SK-N-SH treated with all-trans-retinoic acid at 6 μM for 48 hours (cell line): ENCODE results near the gene ZC3H13.

Experiments used
- ATAC-seq: fragments of 200-7000 bp; cut with Tn5 transposase; 3 replicates; pipeline ENCODE4 v1.9.1; 2020; ENCODE audit warnings: mild to moderate bottlenecking, moderate library complexity
- ARNTL ChIP-seq: fragments of 450-650 bp; formaldehyde crosslinking; IDR thresholded peaks from 2 replicates; pipeline ENCODE4 v1.5.0; 2020; ENCODE audit warnings: low read depth, mild to moderate bottlenecking, moderate library complexity, borderline replicate concordance
- BACH2 ChIP-seq: fragments of 250-450 bp; sonication (Bioruptor Pico); IDR thresholded peaks from 2 replicates; pipeline ENCODE4 v1.9.0; 2021; ENCODE audit warnings: mild to moderate bottlenecking, borderline replicate concordance
- CREB5 ChIP-seq: fragments of 250-450 bp; sonication (Bioruptor Pico); IDR thresholded peaks from 2 replicates; pipeline ENCODE4 v1.5.1; 2020; ENCODE audit warnings: low read depth, mild to moderate bottlenecking, moderate library complexity
- CSDC2 ChIP-seq: fragments of 250-450 bp; sonication (Bioruptor Pico); IDR thresholded peaks from 2 replicates; pipeline ENCODE4 v1.5.0; 2020; ENCODE audit warnings: mild to moderate bottlenecking, moderate library complexity
- ESRRG ChIP-seq: fragments of 250-450 bp; sonication (Bioruptor Pico); IDR thresholded peaks from 2 replicates; pipeline ENCODE4 v1.6.1; 2021; ENCODE audit warnings: mild to moderate bottlenecking
- GLIS3 ChIP-seq: fragments of 250-450 bp; sonication (Bioruptor Pico); IDR thresholded peaks from 2 replicates; pipeline ENCODE4 v1.5.0; 2020; ENCODE audit warnings: mild to moderate bottlenecking, moderate library complexity
- OSR1 ChIP-seq: fragments of 250-450 bp; sonication (Bioruptor Pico); IDR thresholded peaks from 2 replicates; pipeline ENCODE4 v1.8.0; 2022; ENCODE audit warnings: moderate library complexity, mild to moderate bottlenecking, inconsistent platforms
- PPARA ChIP-seq: fragments of 250-450 bp; sonication (Bioruptor Pico); IDR thresholded peaks from 2 replicates; pipeline ENCODE4 v1.5.0; 2020; ENCODE audit warnings: mild to moderate bottlenecking, borderline replicate concordance
- RARB ChIP-seq: fragments of 250-450 bp; sonication (Bioruptor Pico); IDR thresholded peaks from 2 replicates; pipeline ENCODE4 v1.8.0; 2021; ENCODE audit warnings: mild to moderate bottlenecking, moderate library complexity
- SNAI2 ChIP-seq: fragments of 250-450 bp; sonication (Bioruptor Pico); IDR thresholded peaks from 2 replicates; pipeline ENCODE4 v1.5.0; 2020; ENCODE audit warnings: mild to moderate bottlenecking, moderate library complexity
- TCF4 ChIP-seq: fragments of 250-450 bp; sonication (Bioruptor Pico); IDR thresholded peaks from 2 replicates; pipeline ENCODE4 v1.8.0; 2021; ENCODE audit warnings: mild to moderate bottlenecking, moderate library complexity, borderline replicate concordance
- TOX ChIP-seq: fragments of 250-450 bp; sonication (Bioruptor Pico); IDR thresholded peaks from 2 replicates; pipeline ENCODE4 v1.8.0; 2021; ENCODE audit warnings: mild to moderate bottlenecking, moderate library complexity, borderline replicate concordance
- ZC3H10 ChIP-seq: fragments of 250-450 bp; sonication (Bioruptor Pico); IDR thresholded peaks from 2 replicates; pipeline ENCODE4 v1.5.1; 2021; ENCODE audit warnings: mild to moderate bottlenecking, moderate library complexity
- ZFP3 ChIP-seq: fragments of 250-450 bp; sonication (Bioruptor Pico); IDR thresholded peaks from 2 replicates; pipeline ENCODE4 v1.5.0; 2020; ENCODE audit warnings: mild to moderate bottlenecking, moderate library complexity
- ZFP30 ChIP-seq: fragments of 450-650 bp; formaldehyde crosslinking; IDR thresholded peaks from 2 replicates; pipeline ENCODE4 v1.5.0; 2022; ENCODE audit warnings: mild to moderate bottlenecking, moderate library complexity
- ZNF565 ChIP-seq: fragments of 450-650 bp; formaldehyde crosslinking; conservative IDR thresholded peaks from 2 replicates; pipeline ENCODE4 v1.5.0; 2020; ENCODE audit warnings: low read depth, mild to moderate bottlenecking, moderate library complexity
- ZNF8 ChIP-seq: fragments of 450-650 bp; formaldehyde crosslinking; IDR thresholded peaks from 2 replicates; pipeline ENCODE4 v1.5.0; 2020; ENCODE audit warnings: mild to moderate bottlenecking, moderate library complexity
- TF ChIP-seq, protein P1 (sequence below): fragments of 250-450 bp; sonication (Bioruptor Pico); IDR thresholded peaks from 2 replicates; pipeline ENCODE4 v1.8.0; 2020; ENCODE audit warnings: mild to moderate bottlenecking, moderate library complexity, borderline replicate concordance
- TF ChIP-seq, protein P2 (sequence below): fragments of 250-450 bp; sonication (Bioruptor Pico); IDR thresholded peaks from 2 replicates; pipeline ENCODE4 v1.5.0; 2020; ENCODE audit warnings: mild to moderate bottlenecking, moderate library complexity
- TF ChIP-seq, protein P3 (sequence below): fragments of 250-450 bp; sonication (Bioruptor Pico); IDR thresholded peaks from 2 replicates; pipeline ENCODE4 v1.8.0; 2021; ENCODE audit warnings: low read depth, mild to moderate bottlenecking, moderate library complexity, borderline replicate concordance
- TF ChIP-seq, protein P4 (sequence below): fragments of 250-450 bp; sonication (Bioruptor Pico); IDR thresholded peaks from 2 replicates; pipeline ENCODE4 v1.5.1; 2021; ENCODE audit warnings: mild to moderate bottlenecking, moderate library complexity

The ZC3H13 gene

DNA sequence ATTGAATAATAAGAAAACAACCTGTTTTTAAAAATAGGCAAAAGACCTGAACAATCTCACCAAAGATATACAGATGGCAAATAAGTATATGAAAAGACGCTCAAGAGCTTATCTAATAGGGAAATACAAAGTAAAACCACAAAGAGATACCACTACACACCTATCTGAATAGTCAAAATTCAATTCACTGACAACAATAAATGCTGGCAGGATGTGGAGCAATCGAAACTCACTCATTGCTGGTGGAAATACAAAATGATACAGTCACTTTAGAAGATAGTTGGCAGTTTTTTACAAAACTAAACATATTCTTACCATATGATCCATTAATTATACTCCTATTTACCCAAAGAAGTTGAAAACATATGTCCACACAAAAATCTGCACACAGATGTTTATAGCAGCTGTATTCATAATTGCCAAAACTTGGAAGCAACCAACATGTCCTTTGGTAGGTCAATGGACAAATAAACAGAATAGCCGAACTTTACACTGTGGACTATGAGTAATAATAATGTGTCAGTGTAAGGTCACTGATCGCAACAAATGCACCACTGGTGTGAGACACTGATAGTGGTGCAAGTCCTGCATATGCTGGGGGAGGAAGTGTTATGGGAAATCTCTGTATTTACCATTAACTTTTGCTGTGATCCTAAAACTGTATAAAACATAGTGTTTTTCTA is 20.8 kb downstream of the ZC3H13 start:
- no peak for TF ChIP-seq ARNTL (CRISPR knock-in tag)
- TF ChIP-seq, protein P1, sequence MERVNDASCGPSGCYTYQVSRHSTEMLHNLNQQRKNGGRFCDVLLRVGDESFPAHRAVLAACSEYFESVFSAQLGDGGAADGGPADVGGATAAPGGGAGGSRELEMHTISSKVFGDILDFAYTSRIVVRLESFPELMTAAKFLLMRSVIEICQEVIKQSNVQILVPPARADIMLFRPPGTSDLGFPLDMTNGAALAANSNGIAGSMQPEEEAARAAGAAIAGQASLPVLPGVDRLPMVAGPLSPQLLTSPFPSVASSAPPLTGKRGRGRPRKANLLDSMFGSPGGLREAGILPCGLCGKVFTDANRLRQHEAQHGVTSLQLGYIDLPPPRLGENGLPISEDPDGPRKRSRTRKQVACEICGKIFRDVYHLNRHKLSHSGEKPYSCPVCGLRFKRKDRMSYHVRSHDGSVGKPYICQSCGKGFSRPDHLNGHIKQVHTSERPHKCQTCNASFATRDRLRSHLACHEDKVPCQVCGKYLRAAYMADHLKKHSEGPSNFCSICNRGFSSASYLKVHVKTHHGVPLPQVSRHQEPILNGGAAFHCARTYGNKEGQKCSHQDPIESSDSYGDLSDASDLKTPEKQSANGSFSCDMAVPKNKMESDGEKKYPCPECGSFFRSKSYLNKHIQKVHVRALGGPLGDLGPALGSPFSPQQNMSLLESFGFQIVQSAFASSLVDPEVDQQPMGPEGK: no peak
- TF ChIP-seq GLIS3: no peak
- TF ChIP-seq ZNF8 (CRISPR knock-in tag): no peak
- TF ChIP-seq TCF4 (CRISPR knock-in tag): no peak
- TF ChIP-seq, protein P2, sequence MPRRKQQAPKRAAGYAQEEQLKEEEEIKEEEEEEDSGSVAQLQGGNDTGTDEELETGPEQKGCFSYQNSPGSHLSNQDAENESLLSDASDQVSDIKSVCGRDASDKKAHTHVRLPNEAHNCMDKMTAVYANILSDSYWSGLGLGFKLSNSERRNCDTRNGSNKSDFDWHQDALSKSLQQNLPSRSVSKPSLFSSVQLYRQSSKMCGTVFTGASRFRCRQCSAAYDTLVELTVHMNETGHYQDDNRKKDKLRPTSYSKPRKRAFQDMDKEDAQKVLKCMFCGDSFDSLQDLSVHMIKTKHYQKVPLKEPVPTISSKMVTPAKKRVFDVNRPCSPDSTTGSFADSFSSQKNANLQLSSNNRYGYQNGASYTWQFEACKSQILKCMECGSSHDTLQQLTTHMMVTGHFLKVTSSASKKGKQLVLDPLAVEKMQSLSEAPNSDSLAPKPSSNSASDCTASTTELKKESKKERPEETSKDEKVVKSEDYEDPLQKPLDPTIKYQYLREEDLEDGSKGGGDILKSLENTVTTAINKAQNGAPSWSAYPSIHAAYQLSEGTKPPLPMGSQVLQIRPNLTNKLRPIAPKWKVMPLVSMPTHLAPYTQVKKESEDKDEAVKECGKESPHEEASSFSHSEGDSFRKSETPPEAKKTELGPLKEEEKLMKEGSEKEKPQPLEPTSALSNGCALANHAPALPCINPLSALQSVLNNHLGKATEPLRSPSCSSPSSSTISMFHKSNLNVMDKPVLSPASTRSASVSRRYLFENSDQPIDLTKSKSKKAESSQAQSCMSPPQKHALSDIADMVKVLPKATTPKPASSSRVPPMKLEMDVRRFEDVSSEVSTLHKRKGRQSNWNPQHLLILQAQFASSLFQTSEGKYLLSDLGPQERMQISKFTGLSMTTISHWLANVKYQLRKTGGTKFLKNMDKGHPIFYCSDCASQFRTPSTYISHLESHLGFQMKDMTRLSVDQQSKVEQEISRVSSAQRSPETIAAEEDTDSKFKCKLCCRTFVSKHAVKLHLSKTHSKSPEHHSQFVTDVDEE (CRISPR knock-in tag): no peak
- TF ChIP-seq CREB5: no peak
- TF ChIP-seq, protein P3, sequence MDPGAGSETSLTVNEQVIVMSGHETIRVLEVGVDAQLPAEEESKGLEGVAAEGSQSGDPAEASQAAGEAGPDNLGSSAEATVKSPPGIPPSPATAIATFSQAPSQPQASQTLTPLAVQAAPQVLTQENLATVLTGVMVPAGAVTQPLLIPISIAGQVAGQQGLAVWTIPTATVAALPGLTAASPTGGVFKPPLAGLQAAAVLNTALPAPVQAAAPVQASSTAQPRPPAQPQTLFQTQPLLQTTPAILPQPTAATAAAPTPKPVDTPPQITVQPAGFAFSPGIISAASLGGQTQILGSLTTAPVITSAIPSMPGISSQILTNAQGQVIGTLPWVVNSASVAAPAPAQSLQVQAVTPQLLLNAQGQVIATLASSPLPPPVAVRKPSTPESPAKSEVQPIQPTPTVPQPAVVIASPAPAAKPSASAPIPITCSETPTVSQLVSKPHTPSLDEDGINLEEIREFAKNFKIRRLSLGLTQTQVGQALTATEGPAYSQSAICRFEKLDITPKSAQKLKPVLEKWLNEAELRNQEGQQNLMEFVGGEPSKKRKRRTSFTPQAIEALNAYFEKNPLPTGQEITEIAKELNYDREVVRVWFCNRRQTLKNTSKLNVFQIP (CRISPR knock-in tag): no peak
- no peak for TF ChIP-seq TOX (CRISPR knock-in tag)
- TF ChIP-seq ESRRG (CRISPR knock-in tag): no peak
- no peak for TF ChIP-seq PPARA (CRISPR knock-in tag)
- no peak for ATAC-seq

GRCh38 chr13:46025157-46025556 is 27.4 kb downstream of the ZC3H13 start:
- ATAC-seq: no peak
- TF ChIP-seq CREB5 (no peak), BACH2 (no peak), ZFP3 (CRISPR knock-in tag) (no peak), PPARA (CRISPR knock-in tag) (no peak), ZNF565 (CRISPR knock-in tag) (no peak), RARB (CRISPR knock-in tag) (no peak), CSDC2 (CRISPR knock-in tag) (no peak), ZFP30 (no peak), TCF4 (CRISPR knock-in tag) (no peak), ESRRG (CRISPR knock-in tag) (no peak), TOX (CRISPR knock-in tag) (no peak), ZC3H10 (CRISPR knock-in tag) (no peak), SNAI2 (CRISPR knock-in tag) (no peak), GLIS3 (no peak), OSR1 (CRISPR knock-in tag) (no peak)
- TF ChIP-seq, protein P2 (CRISPR knock-in tag): no peak
- TF ChIP-seq, protein P3 (CRISPR knock-in tag): no peak
- TF ChIP-seq, protein P4, sequence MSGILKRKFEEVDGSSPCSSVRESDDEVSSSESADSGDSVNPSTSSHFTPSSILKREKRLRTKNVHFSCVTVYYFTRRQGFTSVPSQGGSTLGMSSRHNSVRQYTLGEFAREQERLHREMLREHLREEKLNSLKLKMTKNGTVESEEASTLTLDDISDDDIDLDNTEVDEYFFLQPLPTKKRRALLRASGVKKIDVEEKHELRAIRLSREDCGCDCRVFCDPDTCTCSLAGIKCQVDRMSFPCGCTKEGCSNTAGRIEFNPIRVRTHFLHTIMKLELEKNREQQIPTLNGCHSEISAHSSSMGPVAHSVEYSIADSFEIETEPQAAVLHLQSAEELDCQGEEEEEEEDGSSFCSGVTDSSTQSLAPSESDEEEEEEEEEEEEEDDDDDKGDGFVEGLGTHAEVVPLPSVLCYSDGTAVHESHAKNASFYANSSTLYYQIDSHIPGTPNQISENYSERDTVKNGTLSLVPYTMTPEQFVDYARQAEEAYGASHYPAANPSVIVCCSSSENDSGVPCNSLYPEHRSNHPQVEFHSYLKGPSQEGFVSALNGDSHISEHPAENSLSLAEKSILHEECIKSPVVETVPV: no peak
- TF ChIP-seq, protein P1: no peak
